ENCODE results near the gene SLC17A2. TPM values are rescaled to one million over a fixed set of nuclear protein-coding genes. Genes with fewer than 3 reads are reported as not detected.

The SLC17A2 gene
- total and polyA plus RNA-seq, 2 experiments from 2014 or later: not detected

DNA sequence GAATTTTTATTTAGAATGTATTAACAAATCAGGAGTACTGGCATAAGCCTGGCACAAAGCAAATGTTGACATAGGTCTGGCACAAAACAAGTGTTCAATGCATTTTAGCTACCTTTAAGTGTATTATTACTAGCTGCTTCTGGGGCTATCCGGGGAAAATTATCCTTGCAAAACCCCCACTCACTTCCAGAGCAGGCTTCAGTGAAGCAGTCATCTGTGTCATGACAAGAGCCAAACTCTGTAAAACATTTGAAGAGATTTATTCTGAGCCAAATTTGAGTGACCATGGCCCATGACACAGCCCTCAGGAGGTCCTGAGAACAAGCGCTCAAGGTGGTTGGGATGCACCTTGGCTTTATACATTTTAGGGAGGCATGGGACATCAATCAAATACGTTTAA is 25.7 kb upstream of the SLC17A2 start:
- TF ChIP-seq, protein P1, sequence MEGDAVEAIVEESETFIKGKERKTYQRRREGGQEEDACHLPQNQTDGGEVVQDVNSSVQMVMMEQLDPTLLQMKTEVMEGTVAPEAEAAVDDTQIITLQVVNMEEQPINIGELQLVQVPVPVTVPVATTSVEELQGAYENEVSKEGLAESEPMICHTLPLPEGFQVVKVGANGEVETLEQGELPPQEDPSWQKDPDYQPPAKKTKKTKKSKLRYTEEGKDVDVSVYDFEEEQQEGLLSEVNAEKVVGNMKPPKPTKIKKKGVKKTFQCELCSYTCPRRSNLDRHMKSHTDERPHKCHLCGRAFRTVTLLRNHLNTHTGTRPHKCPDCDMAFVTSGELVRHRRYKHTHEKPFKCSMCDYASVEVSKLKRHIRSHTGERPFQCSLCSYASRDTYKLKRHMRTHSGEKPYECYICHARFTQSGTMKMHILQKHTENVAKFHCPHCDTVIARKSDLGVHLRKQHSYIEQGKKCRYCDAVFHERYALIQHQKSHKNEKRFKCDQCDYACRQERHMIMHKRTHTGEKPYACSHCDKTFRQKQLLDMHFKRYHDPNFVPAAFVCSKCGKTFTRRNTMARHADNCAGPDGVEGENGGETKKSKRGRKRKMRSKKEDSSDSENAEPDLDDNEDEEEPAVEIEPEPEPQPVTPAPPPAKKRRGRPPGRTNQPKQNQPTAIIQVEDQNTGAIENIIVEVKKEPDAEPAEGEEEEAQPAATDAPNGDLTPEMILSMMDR (conservative IDR thresholded peaks at IDR 0.05; ENCODE audit: low read depth in 2 of 2): no peak
- TF ChIP-seq POLR2AphosphoS5 (IDR thresholded peaks at IDR 0.05; ENCODE audit: low read depth) (no peak), NANOG (IDR thresholded peaks at IDR 0.05; ENCODE audit: borderline replicate concordance) (no peak), ZNF114 (CRISPR knock-in tag; IDR thresholded peaks at IDR 0.05) (no peak), EZH2 (IDR thresholded peaks at IDR 0.05; ENCODE audit: low read depth, unreplicated experiment) (no peak), STAT1 (IDR thresholded peaks at IDR 0.05; ENCODE audit: unreplicated experiment) (no peak), ZNF331 (CRISPR knock-in tag; IDR thresholded peaks at IDR 0.05; ENCODE audit: low read depth) (no peak), CREB1 (CRISPR knock-in tag; IDR thresholded peaks at IDR 0.05; ENCODE audit: low read depth) (no peak)
- TF ChIP-seq, protein P2, sequence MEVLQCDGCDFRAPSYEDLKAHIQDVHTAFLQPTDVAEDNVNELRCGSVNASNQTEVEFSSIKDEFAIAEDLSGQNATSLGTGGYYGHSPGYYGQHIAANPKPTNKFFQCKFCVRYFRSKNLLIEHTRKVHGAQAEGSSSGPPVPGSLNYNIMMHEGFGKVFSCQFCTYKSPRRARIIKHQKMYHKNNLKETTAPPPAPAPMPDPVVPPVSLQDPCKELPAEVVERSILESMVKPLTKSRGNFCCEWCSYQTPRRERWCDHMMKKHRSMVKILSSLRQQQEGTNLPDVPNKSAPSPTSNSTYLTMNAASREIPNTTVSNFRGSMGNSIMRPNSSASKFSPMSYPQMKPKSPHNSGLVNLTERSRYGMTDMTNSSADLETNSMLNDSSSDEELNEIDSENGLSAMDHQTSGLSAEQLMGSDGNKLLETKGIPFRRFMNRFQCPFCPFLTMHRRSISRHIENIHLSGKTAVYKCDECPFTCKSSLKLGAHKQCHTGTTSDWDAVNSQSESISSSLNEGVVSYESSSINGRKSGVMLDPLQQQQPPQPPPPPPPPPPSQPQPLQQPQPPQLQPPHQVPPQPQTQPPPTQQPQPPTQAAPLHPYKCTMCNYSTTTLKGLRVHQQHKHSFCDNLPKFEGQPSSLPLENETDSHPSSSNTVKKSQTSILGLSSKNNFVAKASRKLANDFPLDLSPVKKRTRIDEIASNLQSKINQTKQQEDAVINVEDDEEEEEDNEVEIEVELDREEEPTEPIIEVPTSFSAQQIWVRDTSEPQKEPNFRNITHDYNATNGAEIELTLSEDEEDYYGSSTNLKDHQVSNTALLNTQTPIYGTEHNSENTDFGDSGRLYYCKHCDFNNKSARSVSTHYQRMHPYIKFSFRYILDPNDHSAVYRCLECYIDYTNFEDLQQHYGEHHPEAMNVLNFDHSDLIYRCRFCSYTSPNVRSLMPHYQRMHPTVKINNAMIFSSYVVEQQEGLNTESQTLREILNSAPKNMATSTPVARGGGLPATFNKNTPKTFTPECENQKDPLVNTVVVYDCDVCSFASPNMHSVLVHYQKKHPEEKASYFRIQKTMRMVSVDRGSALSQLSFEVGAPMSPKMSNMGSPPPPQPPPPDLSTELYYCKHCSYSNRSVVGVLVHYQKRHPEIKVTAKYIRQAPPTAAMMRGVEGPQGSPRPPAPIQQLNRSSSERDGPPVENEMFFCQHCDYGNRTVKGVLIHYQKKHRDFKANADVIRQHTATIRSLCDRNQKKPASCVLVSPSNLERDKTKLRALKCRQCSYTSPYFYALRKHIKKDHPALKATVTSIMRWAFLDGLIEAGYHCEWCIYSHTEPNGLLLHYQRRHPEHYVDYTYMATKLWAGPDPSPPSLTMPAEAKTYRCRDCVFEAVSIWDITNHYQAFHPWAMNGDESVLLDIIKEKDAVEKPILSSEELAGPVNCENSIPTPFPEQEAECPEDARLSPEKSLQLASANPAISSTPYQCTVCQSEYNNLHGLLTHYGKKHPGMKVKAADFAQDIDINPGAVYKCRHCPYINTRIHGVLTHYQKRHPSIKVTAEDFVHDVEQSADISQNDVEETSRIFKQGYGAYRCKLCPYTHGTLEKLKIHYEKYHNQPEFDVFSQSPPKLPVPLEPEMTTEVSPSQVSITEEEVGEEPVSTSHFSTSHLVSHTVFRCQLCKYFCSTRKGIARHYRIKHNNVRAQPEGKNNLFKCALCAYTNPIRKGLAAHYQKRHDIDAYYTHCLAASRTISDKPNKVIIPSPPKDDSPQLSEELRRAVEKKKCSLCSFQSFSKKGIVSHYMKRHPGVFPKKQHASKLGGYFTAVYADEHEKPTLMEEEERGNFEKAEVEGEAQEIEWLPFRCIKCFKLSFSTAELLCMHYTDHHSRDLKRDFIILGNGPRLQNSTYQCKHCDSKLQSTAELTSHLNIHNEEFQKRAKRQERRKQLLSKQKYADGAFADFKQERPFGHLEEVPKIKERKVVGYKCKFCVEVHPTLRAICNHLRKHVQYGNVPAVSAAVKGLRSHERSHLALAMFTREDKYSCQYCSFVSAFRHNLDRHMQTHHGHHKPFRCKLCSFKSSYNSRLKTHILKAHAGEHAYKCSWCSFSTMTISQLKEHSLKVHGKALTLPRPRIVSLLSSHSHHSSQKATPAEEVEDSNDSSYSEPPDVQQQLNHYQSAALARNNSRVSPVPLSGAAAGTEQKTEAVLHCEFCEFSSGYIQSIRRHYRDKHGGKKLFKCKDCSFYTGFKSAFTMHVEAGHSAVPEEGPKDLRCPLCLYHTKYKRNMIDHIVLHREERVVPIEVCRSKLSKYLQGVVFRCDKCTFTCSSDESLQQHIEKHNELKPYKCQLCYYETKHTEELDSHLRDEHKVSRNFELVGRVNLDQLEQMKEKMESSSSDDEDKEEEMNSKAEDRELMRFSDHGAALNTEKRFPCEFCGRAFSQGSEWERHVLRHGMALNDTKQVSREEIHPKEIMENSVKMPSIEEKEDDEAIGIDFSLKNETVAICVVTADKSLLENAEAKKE (CRISPR knock-in tag; IDR thresholded peaks at IDR 0.05): no peak
- TF ChIP-seq, protein P3, sequence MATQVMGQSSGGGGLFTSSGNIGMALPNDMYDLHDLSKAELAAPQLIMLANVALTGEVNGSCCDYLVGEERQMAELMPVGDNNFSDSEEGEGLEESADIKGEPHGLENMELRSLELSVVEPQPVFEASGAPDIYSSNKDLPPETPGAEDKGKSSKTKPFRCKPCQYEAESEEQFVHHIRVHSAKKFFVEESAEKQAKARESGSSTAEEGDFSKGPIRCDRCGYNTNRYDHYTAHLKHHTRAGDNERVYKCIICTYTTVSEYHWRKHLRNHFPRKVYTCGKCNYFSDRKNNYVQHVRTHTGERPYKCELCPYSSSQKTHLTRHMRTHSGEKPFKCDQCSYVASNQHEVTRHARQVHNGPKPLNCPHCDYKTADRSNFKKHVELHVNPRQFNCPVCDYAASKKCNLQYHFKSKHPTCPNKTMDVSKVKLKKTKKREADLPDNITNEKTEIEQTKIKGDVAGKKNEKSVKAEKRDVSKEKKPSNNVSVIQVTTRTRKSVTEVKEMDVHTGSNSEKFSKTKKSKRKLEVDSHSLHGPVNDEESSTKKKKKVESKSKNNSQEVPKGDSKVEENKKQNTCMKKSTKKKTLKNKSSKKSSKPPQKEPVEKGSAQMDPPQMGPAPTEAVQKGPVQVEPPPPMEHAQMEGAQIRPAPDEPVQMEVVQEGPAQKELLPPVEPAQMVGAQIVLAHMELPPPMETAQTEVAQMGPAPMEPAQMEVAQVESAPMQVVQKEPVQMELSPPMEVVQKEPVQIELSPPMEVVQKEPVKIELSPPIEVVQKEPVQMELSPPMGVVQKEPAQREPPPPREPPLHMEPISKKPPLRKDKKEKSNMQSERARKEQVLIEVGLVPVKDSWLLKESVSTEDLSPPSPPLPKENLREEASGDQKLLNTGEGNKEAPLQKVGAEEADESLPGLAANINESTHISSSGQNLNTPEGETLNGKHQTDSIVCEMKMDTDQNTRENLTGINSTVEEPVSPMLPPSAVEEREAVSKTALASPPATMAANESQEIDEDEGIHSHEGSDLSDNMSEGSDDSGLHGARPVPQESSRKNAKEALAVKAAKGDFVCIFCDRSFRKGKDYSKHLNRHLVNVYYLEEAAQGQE (IDR thresholded peaks at IDR 0.05; ENCODE audit: unreplicated experiment): no peak
- TF ChIP-seq, protein P4, sequence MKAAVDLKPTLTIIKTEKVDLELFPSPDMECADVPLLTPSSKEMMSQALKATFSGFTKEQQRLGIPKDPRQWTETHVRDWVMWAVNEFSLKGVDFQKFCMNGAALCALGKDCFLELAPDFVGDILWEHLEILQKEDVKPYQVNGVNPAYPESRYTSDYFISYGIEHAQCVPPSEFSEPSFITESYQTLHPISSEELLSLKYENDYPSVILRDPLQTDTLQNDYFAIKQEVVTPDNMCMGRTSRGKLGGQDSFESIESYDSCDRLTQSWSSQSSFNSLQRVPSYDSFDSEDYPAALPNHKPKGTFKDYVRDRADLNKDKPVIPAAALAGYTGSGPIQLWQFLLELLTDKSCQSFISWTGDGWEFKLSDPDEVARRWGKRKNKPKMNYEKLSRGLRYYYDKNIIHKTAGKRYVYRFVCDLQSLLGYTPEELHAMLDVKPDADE (IDR thresholded peaks at IDR 0.05): no peak
- H3K36me3 Mint-ChIP-seq (ENCODE audit: low read depth): peaks cover 27% of the 10 kb centered on the region
- H3K79me2 ChIP-seq (replicated peaks; ENCODE audit: insufficient read depth): no peaks in the 10 kb centered on the region
- ATAC-seq: no peak
- peaks cover 8% of the 10 kb centered on the region; the same call in 1 of the 2 replicates for H3K9me2 ChIP-seq (ENCODE audit: insufficient read depth)
- no peak for DNase-seq (ENCODE audit: low spot score)
- no peaks in the 10 kb centered on the region for H3K27me3 ChIP-seq (ENCODE audit: insufficient read depth)
- H3K27me3 Mint-ChIP-seq (ENCODE audit: insufficient read depth, low read depth, poor library complexity): no peaks in the 10 kb centered on the region
- no peak overlapping the region for H3K4me3 Mint-ChIP-seq
- H3F3A ChIP-seq (replicated peaks; ENCODE audit: low read depth): no peaks in the 10 kb centered on the region
- H3K9me3 Mint-ChIP-seq: peaks cover 38% of the 10 kb centered on the region
- H3K4me2 ChIP-seq: no peak overlapping the region
- H3K27ac ChIP-seq (ENCODE audit: low read depth): no peak overlapping the region
- H3K4me1 ChIP-seq (ENCODE audit: insufficient read depth): peaks cover 7% of the 10 kb centered on the region; the same call in 1 of the 2 replicates
- no peaks in the 10 kb centered on the region; the same call in 2 of the 3 replicates for H3K4me1 Mint-ChIP-seq
- H3K27ac Mint-ChIP-seq: no peak overlapping the region
- 0 out of 2 replicates have a peak, but pooled peaks cover 11% of the 10 kb centered on the region for H3K36me3 ChIP-seq (ENCODE audit: insufficient read depth)
- no peak overlapping the region for H3K4me3 ChIP-seq
- H4K20me1 ChIP-seq (replicated peaks; ENCODE audit: insufficient read depth): no peaks in the 10 kb centered on the region
- no peak overlapping the region for H2AFZ ChIP-seq
